HG03097 (cell line): ENCODE measurements around the gene ACBD4.
A peak's percentile ranks its signal among the peaks of the same experiment; 100 is the strongest.

ENCODE experiments used
- ATAC-seq: cut with Tn5 transposase; IDR thresholded peaks from one replicate; pipeline ENCODE4 v1.9.1; 2021; ENCODE audit not compliant: unreplicated experiment, low FRiP score

Gene ACBD4, protein sequence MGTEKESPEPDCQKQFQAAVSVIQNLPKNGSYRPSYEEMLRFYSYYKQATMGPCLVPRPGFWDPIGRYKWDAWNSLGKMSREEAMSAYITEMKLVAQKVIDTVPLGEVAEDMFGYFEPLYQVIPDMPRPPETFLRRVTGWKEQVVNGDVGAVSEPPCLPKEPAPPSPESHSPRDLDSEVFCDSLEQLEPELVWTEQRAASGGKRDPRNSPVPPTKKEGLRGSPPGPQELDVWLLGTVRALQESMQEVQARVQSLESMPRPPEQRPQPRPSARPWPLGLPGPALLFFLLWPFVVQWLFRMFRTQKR

DNA sequence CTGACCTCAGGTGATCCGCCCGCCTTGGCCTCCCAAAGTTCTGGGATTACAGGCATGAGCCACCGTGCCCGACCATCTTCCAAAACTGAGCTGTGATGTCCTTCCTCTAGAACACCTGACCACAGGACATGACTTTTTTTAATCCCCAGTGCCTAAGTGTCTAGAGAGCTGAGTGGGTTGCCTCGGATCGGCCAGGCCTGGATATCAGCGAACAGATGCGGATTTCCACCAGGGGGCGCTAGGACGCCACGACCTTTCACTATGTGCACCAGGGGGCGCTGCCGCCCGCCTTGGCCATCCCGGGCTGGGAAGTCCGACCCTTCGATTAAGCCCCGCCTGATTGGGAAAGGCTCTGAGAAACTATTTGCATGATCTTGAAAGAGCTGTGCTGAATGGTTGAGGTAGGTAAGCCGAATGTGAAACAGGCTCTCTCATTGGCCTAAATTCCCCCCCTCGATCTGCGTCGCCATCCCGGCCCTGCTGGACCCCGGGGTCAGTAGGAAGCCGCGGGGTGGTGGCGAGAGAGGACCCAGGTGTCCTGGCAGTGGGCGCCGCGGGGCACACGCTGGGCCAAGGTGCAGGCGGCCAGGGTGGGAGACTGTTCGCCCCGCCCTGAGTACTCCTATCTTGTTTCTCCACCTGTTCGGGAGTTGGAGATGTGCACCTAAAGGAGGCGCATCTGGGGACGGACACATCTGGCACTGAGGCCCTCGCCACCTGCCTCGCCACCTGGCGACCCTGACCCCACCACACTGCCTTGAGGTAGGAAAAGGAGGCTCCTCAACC, at the start of gene ACBD4:
ACBD4 (plus strand) TSS at position 496 of the 786 bp plus-strand sequence. CDS start 458 bp downstream, outside the sequence.
- peak; percentile 66 for ATAC-seq

DNA sequence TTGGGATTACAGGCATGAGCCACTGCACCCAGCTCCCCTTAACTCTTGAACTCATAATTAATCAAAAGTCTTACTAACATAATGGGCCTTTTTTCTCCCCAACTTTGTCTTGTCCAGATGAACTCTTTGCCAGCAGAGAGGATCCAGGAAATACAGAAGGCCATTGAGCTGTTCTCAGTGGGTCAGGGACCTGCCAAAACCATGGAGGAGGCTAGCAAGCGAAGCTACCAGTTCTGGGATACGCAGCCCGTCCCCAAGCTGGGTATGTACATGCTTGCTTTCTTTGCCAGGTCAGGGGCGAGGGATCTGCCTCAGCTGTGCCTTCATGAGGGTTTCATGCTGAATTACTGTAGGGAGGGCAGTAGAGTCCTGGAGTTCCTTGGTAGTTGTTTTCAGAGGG, 49.1 kb upstream of the ACBD4 start:
- no peak for ATAC-seq

DNA sequence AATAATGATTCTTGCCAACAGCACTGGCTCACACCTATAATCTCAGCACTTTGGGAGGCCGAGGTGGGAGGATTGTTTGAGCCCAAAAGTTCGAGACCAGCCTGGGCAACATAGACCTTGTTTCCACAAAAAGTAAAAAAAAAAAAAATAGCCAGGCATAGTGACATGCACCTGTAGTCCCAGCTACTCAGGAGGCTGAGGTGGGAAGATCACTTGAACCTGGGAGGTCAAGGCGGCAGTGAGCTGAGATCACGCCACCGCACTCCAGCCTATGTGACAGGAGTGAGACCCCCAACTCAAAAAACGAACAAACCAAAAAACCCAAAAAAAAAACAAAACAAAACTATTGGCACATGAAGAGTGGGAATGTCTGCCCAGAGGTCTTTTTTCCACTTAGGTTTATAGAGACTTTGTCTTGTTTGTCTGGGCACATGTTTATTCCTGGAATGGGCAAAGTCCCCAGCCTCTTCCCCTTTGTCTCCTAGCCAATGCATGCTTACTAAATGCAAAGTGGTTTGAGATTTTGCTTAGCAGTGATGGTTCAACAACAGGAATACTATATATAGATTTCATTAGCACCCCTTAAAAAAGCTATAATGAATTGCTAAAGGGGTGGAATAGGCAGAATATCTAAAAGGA, 48.5 kb upstream of the ACBD4 start:
- no peak for ATAC-seq

- ATAC-seq = no peak
Measured at GRCh38 chr17:45087504-45087975, 47.9 kb upstream of the ACBD4 start.

DNA sequence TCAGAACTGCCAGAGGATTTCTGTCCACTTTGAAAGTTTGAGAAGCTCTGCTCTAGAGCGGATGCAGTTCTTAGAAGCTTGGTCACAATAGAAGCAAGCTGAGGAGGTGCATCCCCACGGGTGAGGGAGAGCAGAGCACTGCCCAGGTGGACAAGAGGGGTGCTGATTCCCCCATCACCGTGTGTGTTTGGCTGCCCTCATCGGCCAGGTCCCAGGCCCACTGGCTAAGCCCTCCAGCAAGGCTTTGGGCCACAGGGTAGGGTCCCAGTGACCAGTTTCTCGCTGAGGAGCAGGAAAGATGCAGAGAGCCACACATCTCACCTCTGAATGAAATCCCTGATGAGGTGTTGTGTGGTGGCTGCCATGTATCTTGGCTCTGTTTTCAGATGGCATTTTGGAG, 47.5 kb upstream of the ACBD4 start:
- ATAC-seq = no peak

DNA sequence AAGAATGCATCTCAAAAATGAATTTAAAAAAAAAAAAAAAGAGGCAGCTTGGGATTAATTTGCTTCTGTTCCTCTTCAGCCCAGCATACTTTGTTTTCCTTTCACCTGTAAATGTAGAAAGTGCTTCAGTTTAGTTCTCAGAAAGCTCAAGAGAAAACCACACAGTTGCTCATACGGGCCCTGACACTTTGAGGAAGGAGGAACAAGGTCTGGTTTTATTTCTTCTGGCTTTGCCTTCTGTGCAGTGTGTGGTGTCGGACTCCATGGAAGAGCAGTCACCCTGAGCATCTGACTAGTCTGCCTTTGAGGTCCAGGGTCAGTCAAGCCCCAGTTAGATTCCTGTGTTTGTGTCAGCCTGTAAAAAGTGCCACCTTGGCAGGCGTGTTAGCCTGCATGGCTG, 46.7 kb upstream of the ACBD4 start:
- ATAC-seq = no peak

- ATAC-seq = no peak
Measured at GRCh38 chr17:45090711-45091110, 44.8 kb upstream of the ACBD4 start.

DNA sequence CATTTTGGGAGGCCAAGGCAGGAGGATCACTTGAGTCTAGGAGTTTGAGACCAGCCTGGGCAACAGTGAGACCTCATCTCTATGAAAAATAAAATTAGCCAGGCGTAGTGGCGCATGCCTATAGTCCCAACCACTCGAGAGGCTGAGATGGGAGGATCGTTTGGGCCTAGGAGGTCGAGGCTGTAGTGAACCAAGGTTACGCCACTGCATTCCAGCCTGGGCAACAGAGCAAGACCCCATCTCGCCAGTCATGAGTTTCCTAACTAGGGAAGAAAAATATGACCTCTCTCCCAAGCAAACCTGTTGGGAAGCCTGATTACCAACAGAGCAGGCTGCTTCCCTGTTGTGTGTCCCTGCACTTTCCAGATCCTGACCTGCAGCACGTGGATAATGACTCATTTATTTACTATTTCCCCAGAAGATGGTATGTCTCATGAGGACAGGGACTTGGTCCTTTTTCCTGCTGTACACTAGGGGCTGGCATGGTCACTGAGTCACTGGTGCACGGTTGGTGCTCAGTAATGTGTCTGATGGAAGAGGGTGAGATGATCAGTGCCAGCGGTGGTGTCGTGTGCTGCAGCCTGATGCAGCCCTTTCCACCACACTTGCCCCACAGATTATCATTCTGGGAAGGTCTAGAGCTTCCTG, 43.6 kb upstream of the ACBD4 start:
- no peak for ATAC-seq

GRCh38 chr17:45092911-45093430, 42.5 kb upstream of the ACBD4 start:
- no peak for ATAC-seq

- no peak for ATAC-seq
Measured at GRCh38 chr17:45093444-45094110, 41.9 kb upstream of the ACBD4 start.

DNA sequence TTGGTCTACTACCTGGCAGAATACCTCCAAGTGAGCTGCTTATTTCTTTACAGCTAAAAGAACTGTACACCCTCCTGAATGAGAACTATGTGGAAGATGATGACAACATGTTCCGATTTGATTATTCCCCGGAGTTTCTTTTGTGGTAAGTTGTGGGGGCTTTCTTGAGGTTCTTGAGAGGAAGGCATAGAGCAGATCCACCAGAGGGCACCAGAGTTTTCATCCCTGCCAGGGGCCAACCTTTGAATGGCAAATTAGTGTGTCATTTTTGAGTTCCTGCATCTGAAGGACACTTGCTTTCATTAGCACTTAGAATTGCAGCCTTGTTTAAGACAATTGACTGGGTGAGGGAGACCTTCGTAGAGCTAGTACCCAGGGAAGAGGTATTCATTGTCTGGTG, 39.3 kb upstream of the ACBD4 start:
- no peak for ATAC-seq

DNA sequence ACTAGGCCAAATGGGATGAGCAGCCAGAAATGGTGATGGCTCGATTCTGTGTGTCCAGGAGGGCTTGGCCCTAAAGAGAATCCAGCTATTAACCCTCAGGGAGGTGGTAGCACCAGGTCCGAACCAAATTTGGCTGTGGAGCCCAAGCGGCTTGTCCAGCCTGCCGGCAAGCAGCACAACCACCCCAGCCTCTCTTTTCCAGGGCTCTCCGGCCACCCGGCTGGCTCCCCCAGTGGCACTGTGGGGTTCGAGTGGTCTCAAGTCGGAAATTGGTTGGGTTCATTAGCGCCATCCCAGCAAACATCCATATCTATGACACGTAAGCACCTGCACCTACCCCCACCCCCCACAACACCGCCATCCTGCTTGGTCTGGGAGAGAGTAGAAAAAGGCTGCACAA, 38.6 kb upstream of the ACBD4 start:
- no peak for ATAC-seq

DNA sequence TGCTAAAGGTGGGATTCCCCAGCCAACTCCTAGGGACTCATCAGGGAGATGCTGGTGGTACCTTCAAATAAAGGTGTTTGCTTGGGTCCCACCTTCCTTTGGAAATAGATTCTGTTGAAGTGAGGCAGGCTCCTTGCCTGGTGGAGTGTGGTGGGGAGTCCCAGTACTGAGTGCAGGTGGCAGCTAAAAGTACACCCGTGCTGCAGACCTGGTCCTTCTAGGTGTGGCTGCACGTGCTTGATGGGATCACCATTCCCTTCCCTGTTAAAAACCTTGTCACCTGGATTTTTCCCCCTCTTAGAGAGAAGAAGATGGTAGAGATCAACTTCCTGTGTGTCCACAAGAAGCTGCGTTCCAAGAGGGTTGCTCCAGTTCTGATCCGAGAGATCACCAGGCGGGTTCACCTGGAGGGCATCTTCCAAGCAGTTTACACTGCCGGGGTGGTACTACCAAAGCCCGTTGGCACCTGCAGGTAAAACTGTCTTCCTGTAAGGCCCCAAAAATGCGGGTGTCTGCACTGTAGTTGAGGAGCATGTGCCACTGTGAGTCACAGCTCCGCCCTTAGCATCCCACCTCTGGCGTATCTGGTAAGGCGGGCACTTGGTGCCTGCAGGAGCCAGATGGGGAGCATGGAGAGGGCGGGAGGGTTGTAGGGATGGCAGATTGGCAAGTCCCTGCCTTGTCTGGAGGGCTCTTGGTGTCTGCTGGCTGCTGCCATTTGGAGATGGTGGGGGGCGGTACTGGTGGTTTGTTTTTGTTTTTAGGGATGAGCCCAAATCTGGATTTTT, 37.2 kb upstream of the ACBD4 start:
- no peak for ATAC-seq

- ATAC-seq = no peak
Measured at GRCh38 chr17:45098869-45099616, 36.4 kb upstream of the ACBD4 start.

DNA sequence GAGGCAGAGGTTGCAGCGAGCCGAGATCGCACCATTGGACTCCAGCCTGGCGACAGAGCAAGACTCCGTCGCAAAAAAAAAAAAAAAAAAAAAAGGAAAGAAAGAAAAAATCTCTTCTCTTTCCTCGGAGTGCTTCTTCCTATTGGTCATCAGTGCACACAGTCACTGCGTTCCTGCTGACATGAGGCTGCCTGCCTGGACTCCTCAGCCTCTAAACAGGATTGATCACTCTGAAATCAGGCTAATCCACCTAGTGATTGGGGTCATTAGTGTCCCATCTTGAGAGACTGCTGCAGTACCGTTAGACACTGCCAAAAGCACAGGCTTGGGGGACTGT, 34.0 kb upstream of the ACBD4 start:
- no peak for ATAC-seq

DNA sequence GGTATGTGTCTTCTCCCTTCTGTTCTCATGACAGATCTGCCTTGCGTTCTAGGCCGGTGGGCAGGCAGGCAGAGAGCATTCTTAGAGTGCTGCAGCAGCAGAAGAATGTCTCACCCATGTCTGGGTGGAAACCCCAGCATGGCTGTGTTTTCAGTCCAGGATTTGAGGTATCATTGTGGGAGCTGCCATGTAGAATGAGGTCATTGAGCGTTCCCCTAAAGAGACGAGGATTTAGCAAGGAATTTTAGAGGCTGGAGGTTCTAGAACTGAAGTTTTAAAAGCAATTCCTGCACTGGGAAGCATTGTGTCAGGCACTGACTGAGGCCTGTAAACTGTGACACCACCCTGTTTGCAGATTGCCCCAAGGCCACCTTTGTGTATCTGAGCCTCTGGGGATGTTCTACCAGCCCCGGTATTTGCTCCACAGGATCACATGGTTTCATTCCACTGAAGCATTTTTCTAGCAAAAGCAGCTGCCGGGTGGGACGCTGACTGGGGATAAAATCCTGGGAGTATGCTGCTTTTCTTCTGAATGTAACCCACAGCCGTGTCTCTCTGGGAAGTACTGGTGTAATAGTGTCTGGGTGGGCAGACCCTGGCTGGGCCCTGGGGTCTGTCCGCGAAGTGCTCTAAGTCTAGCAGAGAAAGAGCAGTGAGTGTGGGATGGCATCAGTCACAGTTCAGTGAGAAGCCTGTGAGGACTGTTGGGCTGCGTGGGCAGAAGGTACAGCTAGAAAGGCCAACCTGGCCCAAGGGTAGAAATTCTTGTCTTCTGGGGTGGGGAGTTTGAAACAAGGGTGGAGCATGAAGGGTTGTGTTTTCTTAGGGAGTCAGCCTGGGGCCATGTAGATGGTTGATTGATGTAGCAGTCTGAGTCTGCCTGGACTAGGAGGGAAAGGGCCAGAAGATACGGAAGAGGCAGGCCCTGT, 33.3 kb upstream of the ACBD4 start:
- no peak for ATAC-seq

- ATAC-seq = no peak
Measured at GRCh38 chr17:45102856-45103255, 32.6 kb upstream of the ACBD4 start.

DNA sequence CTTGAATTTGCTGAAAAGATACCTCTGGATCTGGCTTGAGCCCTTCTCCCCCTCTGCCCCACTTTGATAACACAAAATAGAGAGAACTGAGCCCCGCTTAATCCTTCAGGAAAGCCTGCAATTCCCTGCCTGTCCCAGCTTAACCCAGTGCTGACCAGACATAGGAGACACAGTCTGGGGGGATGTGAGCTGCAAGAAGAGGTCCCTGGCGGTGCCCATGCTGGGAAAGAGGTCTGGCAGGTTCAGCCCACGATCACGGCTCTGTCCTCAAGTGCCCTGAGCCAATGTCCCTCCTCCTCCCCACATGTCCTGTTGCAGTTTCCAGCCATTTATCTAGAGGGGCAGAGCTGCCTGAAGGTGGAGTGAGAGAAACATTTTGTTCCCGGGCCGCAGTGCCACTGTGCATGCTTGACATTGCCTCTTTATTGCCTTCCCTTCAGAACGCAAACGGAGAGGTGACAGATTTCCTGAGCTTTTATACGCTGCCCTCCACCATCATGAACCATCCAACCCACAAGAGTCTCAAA, 32.2 kb upstream of the ACBD4 start:
- no peak for ATAC-seq
